HG02852 (cell line): ENCODE results near the gene LRRC36.

Experiments
- ATAC-seq: cut with Tn5 transposase; IDR thresholded peaks from one replicate; pipeline ENCODE4 v1.9.1; 2021; ENCODE audit warnings: mild to moderate bottlenecking, moderate library complexity; ENCODE audit not compliant: unreplicated experiment

The LRRC36 gene, protein sequence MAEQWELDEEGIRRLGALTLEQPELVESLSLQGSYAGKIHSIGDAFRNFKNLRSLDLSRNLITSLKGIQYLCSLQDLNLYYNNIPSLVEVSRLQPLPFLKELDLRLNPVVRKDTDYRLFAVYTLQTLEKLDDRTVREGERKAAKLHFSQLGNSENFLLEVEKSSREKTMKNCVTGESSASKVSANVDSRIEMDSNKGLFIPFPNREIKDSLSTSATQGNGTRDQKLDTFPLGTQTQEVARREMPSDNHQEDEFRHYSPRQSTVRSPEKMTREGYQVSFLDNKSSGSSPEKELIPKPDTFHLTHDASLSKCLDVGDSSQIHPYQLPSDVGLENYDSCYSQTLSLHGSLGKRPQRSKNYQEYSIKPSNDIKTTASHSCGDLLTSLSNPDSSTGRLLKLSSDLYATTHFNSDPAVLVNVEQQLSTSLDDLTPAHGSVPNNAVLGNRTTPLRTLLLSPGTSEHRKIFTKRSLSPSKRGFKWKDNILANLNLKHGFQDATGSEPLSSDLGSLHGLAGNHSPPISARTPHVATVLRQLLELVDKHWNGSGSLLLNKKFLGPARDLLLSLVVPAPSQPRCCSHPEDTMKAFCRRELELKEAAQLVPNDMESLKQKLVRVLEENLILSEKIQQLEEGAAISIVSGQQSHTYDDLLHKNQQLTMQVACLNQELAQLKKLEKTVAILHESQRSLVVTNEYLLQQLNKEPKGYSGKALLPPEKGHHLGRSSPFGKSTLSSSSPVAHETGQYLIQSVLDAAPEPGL

GRCh38 chr16:67326472-67327309 lies at the start of gene LRRC36, which contains the start of gene KCTD19:
LRRC36 (plus strand) TSS chr16:67326815; CDS start chr16:67326863, 48 bp downstream.
KCTD19 (minus strand) TSS chr16:67326741; CDS start chr16:67326707, 34 bp downstream.
- no peak for ATAC-seq

- ATAC-seq = no peak
Observed at GRCh38 chr16:67277294-67277998, 49.2 kb upstream of the LRRC36 start.

DNA sequence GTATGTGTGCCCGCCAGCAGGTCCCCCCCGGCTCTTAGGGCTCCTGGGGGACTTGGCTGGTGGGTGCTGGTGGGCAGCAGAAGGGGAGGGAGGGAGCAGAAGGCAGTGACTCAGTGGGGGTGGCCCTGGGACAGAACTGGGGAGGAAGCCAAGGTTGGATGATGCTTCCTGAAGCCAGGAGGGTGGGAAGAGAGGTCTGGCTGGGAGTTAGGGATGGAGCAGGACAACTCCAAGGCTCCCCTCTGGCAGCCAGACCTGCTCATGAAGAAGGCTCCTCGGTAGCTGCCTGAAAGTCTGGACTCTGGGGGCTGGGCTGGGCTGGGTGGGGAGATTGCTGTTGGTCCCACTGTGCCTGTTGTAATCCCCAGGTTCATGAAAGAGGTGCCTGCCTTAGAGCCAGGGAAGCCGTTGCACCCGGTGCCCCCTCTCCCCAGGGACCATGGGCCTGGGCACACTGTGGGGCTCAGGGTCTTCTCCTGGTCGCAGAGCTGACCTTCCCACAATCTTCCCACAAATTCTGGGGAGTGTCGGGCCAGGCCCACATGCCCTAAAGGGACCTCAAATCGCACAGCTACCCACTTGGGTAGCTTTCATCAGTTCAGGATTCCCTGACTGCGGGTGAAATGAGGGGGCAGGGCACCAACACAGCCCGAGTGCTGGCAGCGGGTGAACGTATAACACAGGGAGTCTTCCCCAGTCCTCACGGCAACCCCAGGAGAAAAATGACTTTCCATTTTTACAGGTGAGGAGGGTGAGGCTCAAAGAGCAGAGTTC lies 48.4 kb upstream of the LRRC36 start:
- peak; percentile 5 for ATAC-seq

GRCh38 chr16:67278773-67279295 lies 47.8 kb upstream of the LRRC36 start:
- ATAC-seq = peak; percentile 33

DNA sequence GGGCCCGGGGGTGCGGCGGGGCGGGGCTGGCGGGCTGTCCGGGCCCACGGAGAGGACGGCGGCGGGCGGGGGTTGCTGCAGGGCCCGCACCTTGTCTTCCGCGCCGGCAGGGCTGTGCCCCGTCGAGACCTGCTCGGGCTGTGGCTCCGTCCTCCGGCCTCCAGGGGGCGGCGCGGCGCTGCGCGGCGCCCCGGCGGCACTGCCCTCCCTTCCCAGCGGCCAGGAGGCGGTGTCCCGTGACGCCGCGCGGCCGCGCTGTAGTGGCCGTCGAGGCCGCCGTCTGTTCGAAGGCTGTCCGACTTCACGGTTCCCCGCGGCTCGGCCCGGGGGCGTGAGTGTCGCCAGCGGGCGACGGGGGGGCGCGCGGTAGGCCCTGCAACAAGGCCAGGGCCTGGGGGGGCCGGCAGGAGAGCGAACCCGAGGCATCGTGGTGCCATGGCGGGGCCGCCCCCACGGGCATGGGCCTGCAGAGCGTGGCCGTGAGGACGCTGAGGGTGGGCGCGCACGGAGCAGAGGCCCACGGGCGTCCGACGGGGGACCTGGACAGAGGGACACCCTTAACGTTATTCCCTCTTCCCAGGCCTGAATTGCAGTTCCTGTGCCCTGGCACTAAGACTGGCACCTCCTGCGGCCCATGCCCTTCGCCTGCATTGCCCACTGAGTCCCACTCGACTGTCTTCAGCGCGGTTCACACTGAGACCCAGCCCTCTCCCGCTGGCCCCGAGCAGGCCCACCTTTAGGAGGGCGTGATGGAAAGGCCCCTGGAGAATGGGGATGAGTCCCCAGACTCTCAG lies 47.1 kb upstream of the LRRC36 start, which contains the start of gene PLEKHG4:
Gene PLEKHG4 (plus strand): TSS at position 237 of the 794 bp plus-strand sequence. CDS start 513 bp downstream, at position 750.
- peak; percentile 86 for ATAC-seq

DNA sequence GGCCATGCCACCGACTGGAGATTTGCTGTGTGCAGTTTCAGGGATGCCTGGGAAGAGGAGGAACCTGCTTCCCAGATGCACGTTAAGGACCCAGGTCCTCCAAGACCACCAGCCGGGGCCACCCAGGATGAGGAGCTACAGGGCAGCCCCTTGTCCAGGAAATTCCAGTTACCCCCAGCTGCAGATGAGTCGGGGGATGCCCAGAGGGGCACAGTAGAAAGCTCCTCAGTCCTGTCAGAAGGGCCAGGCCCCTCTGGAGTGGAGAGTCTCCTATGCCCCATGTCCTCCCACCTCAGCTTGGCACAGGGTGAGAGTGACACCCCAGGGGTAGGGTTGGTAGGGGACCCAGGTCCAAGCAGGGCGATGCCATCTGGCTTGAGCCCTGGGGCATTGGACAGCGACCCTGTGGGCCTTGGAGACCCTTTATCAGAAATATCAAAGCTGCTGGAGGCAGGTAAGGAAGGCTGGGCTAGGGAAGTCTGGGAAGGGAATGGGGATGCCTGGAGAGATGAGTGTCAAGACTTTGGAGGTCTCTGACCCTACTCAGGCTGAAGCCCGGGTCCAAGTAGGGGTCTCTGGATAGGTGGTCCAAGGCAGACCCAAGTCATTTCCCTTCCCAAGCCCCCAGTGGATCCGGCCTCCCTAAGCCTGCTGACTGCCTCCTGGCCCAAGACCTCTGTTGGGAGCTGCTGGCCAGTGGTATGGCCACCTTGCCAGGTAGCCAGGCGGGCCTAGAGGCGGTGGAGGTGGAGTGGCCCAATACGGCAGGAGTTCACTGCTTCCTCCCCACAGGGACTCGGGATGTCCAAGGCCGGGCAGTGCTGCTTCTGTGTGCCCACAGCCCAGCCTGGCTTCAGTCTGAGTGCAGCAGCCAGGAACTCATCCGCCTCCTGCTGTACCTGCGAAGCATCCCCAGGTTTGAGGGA lies 46.3 kb upstream of the LRRC36 start:
- no peak for ATAC-seq

DNA sequence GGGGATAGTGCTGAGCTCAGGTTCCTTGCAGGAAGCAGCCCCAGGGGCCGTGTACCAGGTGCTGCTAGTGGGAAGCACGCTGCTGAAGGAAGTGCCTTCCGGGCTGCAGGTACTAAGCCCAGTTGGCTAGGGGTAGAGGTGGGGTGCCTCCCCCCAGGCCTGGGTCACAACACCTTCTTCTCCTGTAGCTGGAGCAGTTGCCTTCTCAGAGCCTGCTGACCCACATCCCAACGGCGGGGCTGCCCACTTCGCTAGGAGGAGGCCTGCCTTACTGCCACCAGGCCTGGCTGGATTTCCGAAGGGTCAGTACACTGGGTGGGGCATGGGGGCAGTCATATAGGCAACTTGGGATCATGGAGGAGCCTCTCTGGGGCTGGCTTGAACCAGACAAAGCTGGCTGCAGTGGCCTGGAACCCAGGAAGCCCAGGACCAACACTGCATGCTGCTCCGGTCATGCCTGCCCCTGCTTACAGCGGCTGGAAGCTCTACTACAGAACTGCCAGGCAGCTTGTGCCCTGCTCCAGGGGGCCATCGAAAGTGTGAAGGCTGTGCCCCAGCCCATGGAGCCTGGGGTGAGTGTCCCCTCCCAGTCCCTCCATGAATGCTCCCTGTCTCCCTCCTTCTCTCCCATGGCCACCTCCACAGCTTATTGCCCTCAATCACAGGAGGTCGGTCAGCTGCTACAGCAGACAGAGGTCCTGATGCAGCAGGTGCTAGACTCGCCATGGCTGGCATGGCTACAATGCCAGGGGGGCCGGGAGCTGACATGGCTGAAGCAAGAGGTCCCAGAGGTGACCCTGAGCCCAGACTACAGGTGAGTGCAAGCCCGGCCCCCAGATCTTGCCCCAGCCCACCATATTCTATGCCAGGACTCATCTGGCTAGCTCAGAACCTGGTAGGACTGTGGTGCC lies 44.8 kb upstream of the LRRC36 start:
- no peak for ATAC-seq

- ATAC-seq = no peak
Observed at GRCh38 chr16:67282447-67282805, 44.2 kb upstream of the LRRC36 start.

- no peak for ATAC-seq
Observed at GRCh38 chr16:67283039-67283825, 43.4 kb upstream of the LRRC36 start.

- no peak for ATAC-seq
Observed at GRCh38 chr16:67283826-67284555, 42.6 kb upstream of the LRRC36 start.

GRCh38 chr16:67284699-67285646 lies 41.6 kb upstream of the LRRC36 start:
- no peak for ATAC-seq

- no peak for ATAC-seq
Observed at GRCh38 chr16:67286441-67287235, 40.0 kb upstream of the LRRC36 start.

GRCh38 chr16:67287960-67288359 lies 38.7 kb upstream of the LRRC36 start:
- ATAC-seq = no peak
